Stimulated activated effector memory CD8-positive, alpha-beta T cell treated with anti-CD3 and anti-CD28 coated beads, Interleukin-12 subunit alpha, Interleukin-12 subunit beta, amount 100 ng/mL, for 72 hours (primary cell): ENCODE data around the gene IRS2.
"Not testable (repeated sequence)": the region's sequence is repeated elsewhere in the genome, so short reads cannot be mapped to it uniquely, and the experiment has no call there.

Experiments
- ATAC-seq: fragments of 150-1000 bp; cut with Tn5 transposase; 2 replicates; pipeline ENCODE4 v1.10.0; 2021
- DNase-seq, 2 donors: peaks; one replicate each; pipeline ENCODE4 v3.0.0; 2021 to 2022; ENCODE audit warnings: low spot score in 2 of 2
- H3K27ac Mint-ChIP-seq: one replicate; pipeline ENCODE4 v1.8.0; 2022; ENCODE audit warnings: mild to moderate bottlenecking, mixed read lengths
- H3K36me3 Mint-ChIP-seq: one replicate; pipeline ENCODE4 v1.8.0; 2022; ENCODE audit warnings: mild to moderate bottlenecking, mixed read lengths
- H3K4me1 Mint-ChIP-seq: one replicate; pipeline ENCODE4 v1.8.0; 2022; ENCODE audit warnings: mixed read lengths
- H3K4me3 Mint-ChIP-seq: one replicate; pipeline ENCODE4 v1.8.0; 2022; ENCODE audit warnings: mild to moderate bottlenecking, mixed read lengths
- H3K9me3 Mint-ChIP-seq: one replicate; pipeline ENCODE4 v1.8.0; 2022; ENCODE audit warnings: mixed read lengths

IRS2 gene

GRCh38 chr13:109740721-109741120, 45.7 kb downstream of the IRS2 start:
- peaks cover 4% of the 10 kb centered on the region for H3K36me3 Mint-ChIP-seq
- no peaks in the 10 kb centered on the region for H3K9me3 Mint-ChIP-seq
- DNase-seq (no peak), ATAC-seq (no peak)
- peaks cover 14% of the 10 kb centered on the region for H3K4me1 Mint-ChIP-seq
- H3K4me3 Mint-ChIP-seq = no peak overlapping the region
- no peak overlapping the region for H3K27ac Mint-ChIP-seq

GRCh38 chr13:109740121-109740520, 46.3 kb downstream of the IRS2 start:
- DNase-seq (no peak), ATAC-seq (no peak)
- Mint-ChIP-seq H3K27ac (no peak overlapping the region), H3K36me3 (peaks cover 4% of the 10 kb centered on the region), H3K4me1 (peaks cover 14% of the 10 kb centered on the region), H3K4me3 (no peak overlapping the region), H3K9me3 (no peaks in the 10 kb centered on the region)

GRCh38 chr13:109738298-109738746, 48.1 kb downstream of the IRS2 start:
- no peak for DNase-seq
- H3K4me1 Mint-ChIP-seq = peaks cover 10% of the 10 kb centered on the region
- H3K9me3 Mint-ChIP-seq = no peaks in the 10 kb centered on the region

GRCh38 chr13:109737606-109738005, 48.8 kb downstream of the IRS2 start:
- DNase-seq (no peak), ATAC-seq (peak; percentile 25)
- no peak overlapping the region for H3K27ac Mint-ChIP-seq

More at GRCh38 chr13:109738298-109738746, 48.1 kb downstream of the IRS2 start:
- no peak overlapping the region for H3K4me3 Mint-ChIP-seq
- H3K27ac Mint-ChIP-seq = no peak overlapping the region
- ATAC-seq = no peak
- peaks cover 4% of the 10 kb centered on the region for H3K36me3 Mint-ChIP-seq

GRCh38 chr13:109737046-109737573, 49.3 kb downstream of the IRS2 start:
- peaks cover 13% of the 10 kb centered on the region for H3K4me1 Mint-ChIP-seq
- no peaks in the 10 kb centered on the region for H3K9me3 Mint-ChIP-seq
- DNase-seq (no peak), ATAC-seq (no peak)
- H3K4me3 Mint-ChIP-seq = no peak overlapping the region
- no peak overlapping the region for H3K27ac Mint-ChIP-seq
- peaks cover 4% of the 10 kb centered on the region for H3K36me3 Mint-ChIP-seq

More at GRCh38 chr13:109737606-109738005, 48.8 kb downstream of the IRS2 start:
- peaks cover 4% of the 10 kb centered on the region for H3K36me3 Mint-ChIP-seq
- peaks cover 13% of the 10 kb centered on the region for H3K4me1 Mint-ChIP-seq
- H3K4me3 Mint-ChIP-seq = no peak overlapping the region
- H3K9me3 Mint-ChIP-seq = no peaks in the 10 kb centered on the region

GRCh38 chr13:109735436-109735966, 50.9 kb downstream of the IRS2 start:
- H3K36me3 Mint-ChIP-seq = no peaks in the 10 kb centered on the region
- peaks cover 8% of the 10 kb centered on the region for H3K4me1 Mint-ChIP-seq
- no peak for DNase-seq
- H3K9me3 Mint-ChIP-seq = no peaks in the 10 kb centered on the region
- no peak overlapping the region for H3K4me3 Mint-ChIP-seq
- no peak for ATAC-seq
- H3K27ac Mint-ChIP-seq = no peak overlapping the region

- H3K4me1 Mint-ChIP-seq = peaks cover 8% of the 10 kb centered on the region
- H3K4me3 Mint-ChIP-seq = peak overlapping the region; percentile 54
- H3K9me3 Mint-ChIP-seq = no peaks in the 10 kb centered on the region
- DNase-seq (no peak), ATAC-seq (peak; percentile 48)
- H3K27ac Mint-ChIP-seq = no peak overlapping the region
- no peaks in the 10 kb centered on the region for H3K36me3 Mint-ChIP-seq
Measured at GRCh38 chr13:109734002-109734785, 52.2 kb downstream of the IRS2 start.

- ATAC-seq = peak; percentile 4
Measured at GRCh38 chr13:109733550-109733949, 52.8 kb downstream of the IRS2 start.

GRCh38 chr13:109732470-109733170, 53.8 kb downstream of the IRS2 start:
- not testable (repeated sequence) for H3K27ac Mint-ChIP-seq, ATAC-seq, H3K9me3 Mint-ChIP-seq, H3K36me3 Mint-ChIP-seq, DNase-seq, H3K4me3 Mint-ChIP-seq, H3K4me1 Mint-ChIP-seq

More at GRCh38 chr13:109733550-109733949, 52.8 kb downstream of the IRS2 start:
- Mint-ChIP-seq H3K4me1 (peaks cover 8% of the 10 kb centered on the region), H3K36me3 (no peaks in the 10 kb centered on the region), H3K27ac (peak overlapping the region; percentile 81), H3K4me3 (peak overlapping the region; percentile 54), H3K9me3 (no peaks in the 10 kb centered on the region)
- DNase-seq = no peak

GRCh38 chr13:109730812-109731335, 55.5 kb downstream of the IRS2 start:
- Mint-ChIP-seq H3K9me3 (no peaks in the 10 kb centered on the region), H3K27ac (no peak overlapping the region), H3K4me1 (peaks cover 8% of the 10 kb centered on the region), H3K4me3 (no peak overlapping the region), H3K36me3 (no peaks in the 10 kb centered on the region)
- DNase-seq = no peak
- no peak for ATAC-seq

- H3K27ac Mint-ChIP-seq = no peak overlapping the region
- no peaks in the 10 kb centered on the region for H3K9me3 Mint-ChIP-seq
- ATAC-seq (no peak), DNase-seq (no peak)
- peaks cover 8% of the 10 kb centered on the region for H3K4me1 Mint-ChIP-seq
- no peaks in the 10 kb centered on the region for H3K36me3 Mint-ChIP-seq
- no peak overlapping the region for H3K4me3 Mint-ChIP-seq
Measured at GRCh38 chr13:109728791-109729731, 57.3 kb downstream of the IRS2 start.

- Mint-ChIP-seq H3K4me1 (peaks cover under 1% of the 10 kb centered on the region), H3K36me3 (no peaks in the 10 kb centered on the region), H3K27ac (no peak overlapping the region), H3K9me3 (no peaks in the 10 kb centered on the region), H3K4me3 (no peak overlapping the region)
- DNase-seq (no peak), ATAC-seq (no peak)
Measured at GRCh38 chr13:109728061-109728460, 58.3 kb downstream of the IRS2 start.

GRCh38 chr13:109727251-109727650, 59.1 kb downstream of the IRS2 start:
- ATAC-seq (no peak), DNase-seq (no peak)
- H3K36me3 Mint-ChIP-seq = no peaks in the 10 kb centered on the region
- no peak overlapping the region for H3K4me3 Mint-ChIP-seq
- H3K9me3 Mint-ChIP-seq = no peaks in the 10 kb centered on the region
- H3K27ac Mint-ChIP-seq = no peak overlapping the region
- H3K4me1 Mint-ChIP-seq = no peaks in the 10 kb centered on the region

- no peak overlapping the region for H3K4me3 Mint-ChIP-seq
- no peak overlapping the region for H3K27ac Mint-ChIP-seq
- no peaks in the 10 kb centered on the region for H3K9me3 Mint-ChIP-seq
- ATAC-seq (no peak), DNase-seq (no peak)
- no peaks in the 10 kb centered on the region for H3K4me1 Mint-ChIP-seq
- no peaks in the 10 kb centered on the region for H3K36me3 Mint-ChIP-seq
Measured at GRCh38 chr13:109725995-109726637, 60.3 kb downstream of the IRS2 start.
